Natural killer cell (primary cell): ENCODE results near the gene SULT1C2. TPM values are rescaled to one million over a fixed set of nuclear protein-coding genes. Genes with fewer than 3 reads are reported as not detected.

Experiments used
- ATAC-seq, 3 donors: fragments of 150-1000 bp in 2 of 3; fragments of 200-7000 bp in 1 of 3; cut with Tn5 transposase; 1 replicate in 1 of 3; 2 replicates in 2 of 3; pipeline ENCODE4 v1.10.0; 2021; ENCODE audit warnings: mild to moderate bottlenecking in 2 of 3, moderate library complexity in 2 of 3
- DNase-seq, 2 donors: peaks; one replicate each; pipeline versions ENCODE4 v3.0.0 to v3.0.0-alpha.2; 2013 to 2021; ENCODE audit warnings: mixed read lengths in 1 of 2
- H3K27ac ChIP-seq: one replicate; pipeline ENCODE4 v1.5.1; 2013; ENCODE audit warnings: mild to moderate bottlenecking, low read length
- H3K27me3 ChIP-seq: one replicate; pipeline ENCODE4 v1.6.1; 2013; ENCODE audit warnings: low read length; ENCODE audit not compliant: control insufficient read depth, insufficient read depth
- H3K36me3 ChIP-seq: one replicate; pipeline ENCODE4 v1.6.1; 2013; ENCODE audit warnings: low read length; ENCODE audit not compliant: control insufficient read depth, insufficient read depth
- H3K4me1 ChIP-seq: one replicate; pipeline ENCODE4 v1.6.1; 2013; ENCODE audit warnings: low read length; ENCODE audit not compliant: control insufficient read depth, insufficient read depth
- H3K4me3 ChIP-seq: one replicate; pipeline ENCODE4 v1.5.1; 2013; ENCODE audit warnings: low read length
- H3K9me3 ChIP-seq: one replicate; pipeline ENCODE4 v1.6.1; 2013; ENCODE audit warnings: low read length; ENCODE audit not compliant: control insufficient read depth, insufficient read depth
- H3K27ac Mint-ChIP-seq, 2 donors: one replicate each; pipeline ENCODE4 v1.8.0; 2022; ENCODE audit warnings: mild to moderate bottlenecking in 2 of 2, mixed read lengths in 2 of 2, moderate library complexity in 1 of 2
- H3K27me3 Mint-ChIP-seq, 2 donors: one replicate each; pipeline ENCODE4 v1.8.0; 2022; ENCODE audit warnings: low read depth in 2 of 2, mixed read lengths in 2 of 2
- H3K36me3 Mint-ChIP-seq: one replicate; pipeline ENCODE4 v1.8.0; 2022; ENCODE audit warnings: mixed read lengths
- H3K4me1 Mint-ChIP-seq, 2 donors: one replicate each; pipeline ENCODE4 v1.8.0; 2022; ENCODE audit warnings: mixed read lengths in 2 of 2
- H3K4me3 Mint-ChIP-seq: one replicate; pipeline ENCODE4 v1.8.0; 2022; ENCODE audit warnings: mild to moderate bottlenecking, moderate library complexity, mixed read lengths
- H3K9me3 Mint-ChIP-seq, 2 donors: one replicate each; pipeline ENCODE4 v1.8.0; 2022; ENCODE audit warnings: mixed read lengths in 2 of 2
- WGBS: methylation state at CpG from one replicate; pipeline ENCODE4 v1.1.7; 2013; ENCODE audit warnings: missing lambda C conversion rate; ENCODE audit not compliant: insufficient coverage; 5-methylcytosine and 5-hydroxymethylcytosine counted together
- intact Hi-C: fragments of 100-400 bp; cut with micrococcal nuclease; formaldehyde crosslinking; loops from one replicate; pipeline ENCODE4 v1.14.2; 2022
- total RNA-seq, 4 donors: library from RNA; stranded (reverse); fragments of 120-200 nt in 1 of 4; gene quantifications; one replicate each; pipeline versions ENCODE4 v1.2.3 to v1.2.4, GENCODE V29; 2013 to 2022
- TF ChIP-seq, protein P1 (sequence below): fragments of 200-600 bp; IDR thresholded peaks from one replicate; pipeline ENCODE4 v1.8.0; 2022; ENCODE audit warnings: antibody characterized with exemption

The SULT1C2 gene
- not detected for total RNA-seq
- total RNA-seq (2013), result not detected

DNA sequence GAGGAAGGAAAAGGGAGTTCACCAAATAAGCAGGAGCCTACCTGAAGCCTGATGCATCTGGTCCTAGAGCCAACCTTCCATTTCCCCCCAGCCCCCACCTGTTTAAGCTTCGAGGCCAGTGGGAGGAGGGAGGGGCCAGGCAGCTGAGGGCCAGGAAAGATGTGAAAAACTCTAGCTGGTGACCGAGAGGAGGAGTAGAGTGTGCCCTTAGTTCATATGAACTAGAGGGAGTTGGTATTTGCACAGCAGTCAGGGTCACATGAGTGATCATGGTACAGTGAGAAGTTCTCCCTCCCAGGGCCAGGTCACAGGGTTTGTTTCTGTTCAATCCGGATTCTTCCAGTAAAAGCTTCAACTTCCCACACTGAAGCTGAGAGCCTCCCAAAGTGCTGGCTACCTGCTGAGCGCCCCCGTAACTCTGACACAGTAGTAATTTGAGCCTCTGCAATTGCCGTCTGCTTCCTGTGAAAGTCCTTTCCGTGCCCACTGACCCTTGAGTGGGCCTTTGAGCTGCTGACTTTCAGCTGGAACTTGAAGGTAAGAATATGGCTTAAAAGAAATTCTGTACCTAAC, at the start of gene SULT1C2:
TSS of gene SULT1C2 (plus strand) at position 362 of the 573 bp plus-strand sequence. CDS start 4,773 bp downstream, outside the sequence.
- Histone ChIP-seq H3K27ac (no peak within 1 kb of the TSS), H3K27me3 (no peaks in the 10 kb centered on the region), H3K9me3 (no peaks in the 10 kb centered on the region), H3K4me3 (no peak within 1 kb of the TSS), H3K36me3 (no peaks in the 10 kb centered on the region), H3K4me1 (no peaks in the 10 kb centered on the region)
- Mint-ChIP-seq H3K4me3 (no peak within 1 kb of the TSS), H3K36me3 (no peaks in the 10 kb centered on the region), H3K27ac (no peak within 1 kb of the TSS), H3K9me3 (peaks cover 0 to 3% of the 10 kb centered on the region in 2 donors), H3K27me3 (peaks cover 6 to 8% of the 10 kb centered on the region in 2 donors), H3K4me1 (no peaks in the 10 kb centered on the region)
- no peak for DNase-seq
- ATAC-seq, result no peak
- TF ChIP-seq, protein P1, sequence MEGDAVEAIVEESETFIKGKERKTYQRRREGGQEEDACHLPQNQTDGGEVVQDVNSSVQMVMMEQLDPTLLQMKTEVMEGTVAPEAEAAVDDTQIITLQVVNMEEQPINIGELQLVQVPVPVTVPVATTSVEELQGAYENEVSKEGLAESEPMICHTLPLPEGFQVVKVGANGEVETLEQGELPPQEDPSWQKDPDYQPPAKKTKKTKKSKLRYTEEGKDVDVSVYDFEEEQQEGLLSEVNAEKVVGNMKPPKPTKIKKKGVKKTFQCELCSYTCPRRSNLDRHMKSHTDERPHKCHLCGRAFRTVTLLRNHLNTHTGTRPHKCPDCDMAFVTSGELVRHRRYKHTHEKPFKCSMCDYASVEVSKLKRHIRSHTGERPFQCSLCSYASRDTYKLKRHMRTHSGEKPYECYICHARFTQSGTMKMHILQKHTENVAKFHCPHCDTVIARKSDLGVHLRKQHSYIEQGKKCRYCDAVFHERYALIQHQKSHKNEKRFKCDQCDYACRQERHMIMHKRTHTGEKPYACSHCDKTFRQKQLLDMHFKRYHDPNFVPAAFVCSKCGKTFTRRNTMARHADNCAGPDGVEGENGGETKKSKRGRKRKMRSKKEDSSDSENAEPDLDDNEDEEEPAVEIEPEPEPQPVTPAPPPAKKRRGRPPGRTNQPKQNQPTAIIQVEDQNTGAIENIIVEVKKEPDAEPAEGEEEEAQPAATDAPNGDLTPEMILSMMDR, result no peak
- intact Hi-C loops, result no loop called here
- 80% methylated on average over 6 of the region's 7 CpGs for WGBS

DNA sequence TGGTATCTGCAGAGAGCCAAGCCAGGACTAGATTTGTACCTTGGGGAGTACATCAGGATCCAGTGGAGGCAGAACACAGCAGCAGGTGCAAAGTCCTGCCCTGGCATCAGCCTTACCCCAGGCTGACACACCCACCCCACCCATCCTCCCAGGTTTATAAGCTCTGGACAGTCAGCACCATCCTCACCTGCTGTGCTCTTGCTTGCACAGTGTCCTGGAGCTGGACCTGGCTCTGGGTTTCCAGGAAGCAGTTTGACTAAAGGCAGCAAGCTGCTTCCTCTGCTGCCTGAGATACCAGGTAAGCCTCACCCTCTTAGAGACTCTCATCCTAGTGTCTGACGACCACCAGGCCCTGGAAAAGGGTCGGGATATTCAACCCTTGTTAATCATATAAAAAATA, 48.9 kb upstream of the SULT1C2 start, which contains the start of gene SULT1C3:
TSS of gene SULT1C3 (plus strand) at position 183 of the 400 bp plus-strand sequence. CDS start 7,227 bp downstream, outside the sequence.
- H3K27ac Mint-ChIP-seq, result no peak within 1 kb of the TSS
- WGBS, result 83% methylated on average over 2 of the region's 2 CpGs
- ATAC-seq, result no peak

DNA sequence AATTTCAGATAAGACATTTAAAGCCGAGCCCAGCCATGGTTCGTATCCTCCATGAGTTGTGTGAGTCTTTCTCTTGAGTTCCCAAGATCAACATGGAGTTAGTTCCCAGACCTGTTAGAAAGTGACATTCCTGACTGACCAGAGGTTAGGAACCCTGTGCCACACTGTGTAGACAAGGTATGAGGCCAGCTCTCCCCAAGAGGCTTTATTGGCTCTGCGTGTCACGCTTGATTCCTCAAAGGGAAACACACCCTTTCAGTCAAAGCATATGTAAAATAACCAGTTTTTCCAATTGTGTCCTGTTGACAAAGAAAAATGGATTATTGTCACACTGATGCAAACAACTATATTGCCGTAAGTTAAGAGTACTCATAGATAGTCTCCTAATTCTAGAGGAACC, 47.7 kb upstream of the SULT1C2 start:
- Mint-ChIP-seq H3K27me3 (no peaks in the 10 kb centered on the region), H3K9me3 (peaks cover 0 to 3% of the 10 kb centered on the region in 2 donors), H3K4me3 (no peak overlapping the region), H3K27ac (no peak overlapping the region), H3K36me3 (no peaks in the 10 kb centered on the region), H3K4me1 (no peaks in the 10 kb centered on the region)
- Histone ChIP-seq H3K9me3 (no peaks in the 10 kb centered on the region), H3K27ac (no peak overlapping the region), H3K27me3 (no peaks in the 10 kb centered on the region), H3K4me1 (no peaks in the 10 kb centered on the region), H3K36me3 (no peaks in the 10 kb centered on the region), H3K4me3 (no peak overlapping the region)
- TF ChIP-seq, protein P1, result no peak
- WGBS, result 91% methylated on average over 5 of the region's 5 CpGs
- intact Hi-C loops, result no loop called here
- ATAC-seq (no peak), DNase-seq (no peak)

More for the DNA sequence above, 48.9 kb upstream of the SULT1C2 start, which contains the start of gene SULT1C3:
- Histone ChIP-seq H3K4me1 (no peaks in the 10 kb centered on the region), H3K27me3 (no peaks in the 10 kb centered on the region), H3K36me3 (no peaks in the 10 kb centered on the region), H3K9me3 (no peaks in the 10 kb centered on the region), H3K27ac (no peak within 1 kb of the TSS), H3K4me3 (no peak within 1 kb of the TSS)
- H3K4me1 Mint-ChIP-seq, result no peaks in the 10 kb centered on the region
- peaks cover 0 to 2% of the 10 kb centered on the region in 2 donors for H3K27me3 Mint-ChIP-seq
- no peak within 1 kb of the TSS for H3K4me3 Mint-ChIP-seq
- DNase-seq, result no peak
- intact Hi-C loops, result no loop called here
- H3K36me3 Mint-ChIP-seq, result no peaks in the 10 kb centered on the region
- H3K9me3 Mint-ChIP-seq, result peaks cover 0 to 4% of the 10 kb centered on the region in 2 donors
- TF ChIP-seq, protein P1, result no peak

GRCh38 chr2:108243566-108243965, 45.1 kb upstream of the SULT1C2 start:
- H3K4me1 ChIP-seq, result no peaks in the 10 kb centered on the region
- no peaks in the 10 kb centered on the region for H3K4me1 Mint-ChIP-seq
- no peaks in the 10 kb centered on the region for H3K27me3 Mint-ChIP-seq
- DNase-seq (no peak), ATAC-seq (no peak)
- 84% methylated on average over 1 of the region's 1 CpG for WGBS
- H3K27ac ChIP-seq, result no peak overlapping the region
- no peak overlapping the region for H3K27ac Mint-ChIP-seq
- intact Hi-C loops, result no loop called here
- TF ChIP-seq, protein P1, result no peak
- H3K9me3 ChIP-seq, result no peaks in the 10 kb centered on the region
- H3K4me3 Mint-ChIP-seq, result no peak overlapping the region
- no peaks in the 10 kb centered on the region for H3K36me3 Mint-ChIP-seq
- no peaks in the 10 kb centered on the region for H3K9me3 Mint-ChIP-seq
- H3K27me3 ChIP-seq, result no peaks in the 10 kb centered on the region
- no peak overlapping the region for H3K4me3 ChIP-seq
- H3K36me3 ChIP-seq, result no peaks in the 10 kb centered on the region
